Cortex of kidney (tissue), 1 donor: Measurements from ENCODE around the gene MAFF.

Experiments
- DNase-seq: peaks from one replicate; lab custom pipeline; 2025; lab: John Stamatoyannopoulos, UW

The MAFF gene

GRCh38 chr22:38203855-38204514 lies 2.2 kb downstream of the MAFF start:
- DNase-seq, result no peak

- DNase-seq, result no peak
Measured at GRCh38 chr22:38204784-38205183, 3.0 kb downstream of the MAFF start.

GRCh38 chr22:38205261-38206128 lies 3.7 kb downstream of the MAFF start:
- DNase-seq, result no peak

GRCh38 chr22:38207898-38208432 lies 6.2 kb downstream of the MAFF start:
- DNase-seq, result no peak

GRCh38 chr22:38208551-38208968 lies 6.8 kb downstream of the MAFF start:
- DNase-seq, result no peak

- no peak for DNase-seq
Measured at GRCh38 chr22:38211556-38211955, 9.8 kb downstream of the MAFF start.

- DNase-seq, result no peak
Measured at GRCh38 chr22:38212442-38212841, 10.6 kb downstream of the MAFF start.

- DNase-seq, result no peak
Measured at GRCh38 chr22:38213319-38213989, 11.7 kb downstream of the MAFF start.

- DNase-seq, result no peak
Measured at GRCh38 chr22:38213990-38214301, 12.2 kb downstream of the MAFF start.

GRCh38 chr22:38214302-38215056 lies 12.7 kb downstream of the MAFF start:
- no peak for DNase-seq

- DNase-seq, result no peak
Measured at GRCh38 chr22:38215156-38216038, 13.6 kb downstream of the MAFF start.

GRCh38 chr22:38218661-38219622 lies 17.1 kb downstream of the MAFF start:
- DNase-seq, result no peak

GRCh38 chr22:38219632-38220031 lies 17.8 kb downstream of the MAFF start:
- no peak for DNase-seq

GRCh38 chr22:38220163-38220562 lies 18.4 kb downstream of the MAFF start:
- no peak for DNase-seq

- no peak for DNase-seq
Measured at GRCh38 chr22:38220653-38221386, 19.0 kb downstream of the MAFF start.

- DNase-seq, result no peak
Measured at GRCh38 chr22:38221407-38221806, 19.6 kb downstream of the MAFF start.

GRCh38 chr22:38221908-38222796 lies 20.4 kb downstream of the MAFF start:
- DNase-seq, result no peak

GRCh38 chr22:38222797-38223119 lies 21.0 kb downstream of the MAFF start:
- no peak for DNase-seq
